Endothelial cell (in vitro differentiated cells): ENCODE measurements around the gene ERC2. TPM values are rescaled to one million over a fixed set of nuclear protein-coding genes. Genes with fewer than 3 reads are reported as not detected.

Experiments used
- DNase-seq: peaks from one replicate; pipeline ENCODE4 v3.0.0; 2021; ENCODE audit warnings: low spot score
- H3K27ac Mint-ChIP-seq: one replicate; pipeline ENCODE4 v1.8.0; 2021; ENCODE audit warnings: mixed read lengths, inconsistent platforms; ENCODE audit not compliant: unreplicated experiment
- H3K27me3 Mint-ChIP-seq: one replicate; pipeline ENCODE4 v1.8.0; 2021; ENCODE audit warnings: mild to moderate bottlenecking, moderate library complexity, mixed read lengths, inconsistent platforms; ENCODE audit not compliant: unreplicated experiment
- H3K36me3 Mint-ChIP-seq: one replicate; pipeline ENCODE4 v1.8.0; 2021; ENCODE audit warnings: mild to moderate bottlenecking, low read depth, mixed read lengths, inconsistent platforms; ENCODE audit not compliant: unreplicated experiment
- H3K4me1 Mint-ChIP-seq: one replicate; pipeline ENCODE4 v1.8.0; 2021; ENCODE audit warnings: mild to moderate bottlenecking, mixed read lengths, inconsistent platforms; ENCODE audit not compliant: unreplicated experiment
- H3K4me3 Mint-ChIP-seq: one replicate; pipeline ENCODE4 v1.8.0; 2021; ENCODE audit warnings: mild to moderate bottlenecking, mixed read lengths, inconsistent platforms; ENCODE audit not compliant: unreplicated experiment
- H3K9me3 Mint-ChIP-seq: one replicate; pipeline ENCODE4 v1.8.0; 2021; ENCODE audit warnings: mixed read lengths, inconsistent platforms; ENCODE audit not compliant: unreplicated experiment
- CTCF ChIP-seq: fragments of 200-600 bp; sonication (generic); IDR thresholded peaks from one replicate; pipeline ENCODE4 v1.5.0; 2021; ENCODE audit warnings: antibody characterized with exemption; ENCODE audit not compliant: unreplicated experiment
- total RNA-seq: library from RNA; stranded (reverse); fragmentation: NEBNext Ultra II Directional; extraction: Animal tissue kit (Norgen Biotek cat#: 25700); gene quantifications from one replicate; pipeline ENCODE4 v1.2.1, GENCODE V29; 2021; ENCODE audit not compliant: unreplicated experiment

The ERC2 gene
- total RNA-seq, 1 donor from 2014 or later, result 20.5 TPM

- Mint-ChIP-seq H3K27ac (no peak overlapping the region), H3K27me3 (no peaks in the 10 kb centered on the region), H3K9me3 (no peaks in the 10 kb centered on the region), H3K4me1 (no peaks in the 10 kb centered on the region), H3K36me3 (no peaks in the 10 kb centered on the region), H3K4me3 (no peak overlapping the region)
- DNase-seq, result no peak
- no peak for TF ChIP-seq CTCF
Measured at GRCh38 chr3:55698831-55699230, 769.4 kb downstream of the ERC2 start.

GRCh38 chr3:55697177-55697865 is 770.9 kb downstream of the ERC2 start:
- no peak for DNase-seq
- H3K9me3 Mint-ChIP-seq, result no peaks in the 10 kb centered on the region
- H3K4me1 Mint-ChIP-seq, result no peaks in the 10 kb centered on the region

GRCh38 chr3:55692957-55693558 is 775.2 kb downstream of the ERC2 start:
- no peaks in the 10 kb centered on the region for H3K36me3 Mint-ChIP-seq
- H3K9me3 Mint-ChIP-seq, result no peaks in the 10 kb centered on the region
- no peak overlapping the region for H3K4me3 Mint-ChIP-seq
- H3K4me1 Mint-ChIP-seq, result peaks cover 18% of the 10 kb centered on the region
- H3K27me3 Mint-ChIP-seq, result no peaks in the 10 kb centered on the region
- no peak overlapping the region for H3K27ac Mint-ChIP-seq
- TF ChIP-seq CTCF, result no peak
- DNase-seq, result no peak

More at GRCh38 chr3:55697177-55697865, 770.9 kb downstream of the ERC2 start:
- Mint-ChIP-seq H3K4me3 (no peak overlapping the region), H3K27me3 (no peaks in the 10 kb centered on the region), H3K27ac (no peak overlapping the region), H3K36me3 (no peaks in the 10 kb centered on the region)
- no peak for TF ChIP-seq CTCF

DNA sequence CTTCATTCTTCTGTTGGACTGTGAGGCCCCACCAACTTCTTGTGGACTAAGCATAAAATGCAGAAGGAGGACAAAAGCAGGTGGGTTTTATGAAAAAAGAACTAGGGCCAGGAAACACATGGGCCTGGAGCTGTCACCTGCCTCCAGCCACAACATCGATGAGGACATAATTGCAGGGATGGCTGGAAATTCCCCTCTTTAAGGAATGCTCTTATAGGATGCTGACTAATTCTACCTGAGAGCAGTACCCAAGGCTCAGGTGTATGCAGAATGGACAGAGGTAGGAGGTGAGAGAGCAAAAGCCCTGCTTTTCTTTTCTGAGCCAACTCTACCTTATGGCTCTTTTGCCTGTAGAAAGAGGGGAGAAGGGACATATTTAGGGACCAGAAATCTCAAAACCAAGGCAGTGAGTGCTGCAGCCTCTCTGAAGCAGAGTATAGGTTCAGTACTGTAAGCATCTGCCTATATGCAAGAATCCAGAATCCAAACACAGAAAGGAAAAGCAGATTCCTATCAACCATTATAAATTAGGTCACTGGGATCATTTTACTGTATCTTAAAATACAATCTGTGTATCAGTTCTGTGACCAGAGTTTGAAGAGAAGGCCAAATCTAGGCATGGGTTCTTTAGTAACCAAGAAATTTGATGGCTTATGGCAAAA is 775.8 kb downstream of the ERC2 start:
- no peaks in the 10 kb centered on the region for H3K27me3 Mint-ChIP-seq
- DNase-seq, result no peak
- H3K4me3 Mint-ChIP-seq, result no peak overlapping the region
- H3K4me1 Mint-ChIP-seq, result peaks cover 22% of the 10 kb centered on the region
- no peaks in the 10 kb centered on the region for H3K36me3 Mint-ChIP-seq
- H3K27ac Mint-ChIP-seq, result no peak overlapping the region
- no peak for TF ChIP-seq CTCF
- H3K9me3 Mint-ChIP-seq, result no peaks in the 10 kb centered on the region

DNA sequence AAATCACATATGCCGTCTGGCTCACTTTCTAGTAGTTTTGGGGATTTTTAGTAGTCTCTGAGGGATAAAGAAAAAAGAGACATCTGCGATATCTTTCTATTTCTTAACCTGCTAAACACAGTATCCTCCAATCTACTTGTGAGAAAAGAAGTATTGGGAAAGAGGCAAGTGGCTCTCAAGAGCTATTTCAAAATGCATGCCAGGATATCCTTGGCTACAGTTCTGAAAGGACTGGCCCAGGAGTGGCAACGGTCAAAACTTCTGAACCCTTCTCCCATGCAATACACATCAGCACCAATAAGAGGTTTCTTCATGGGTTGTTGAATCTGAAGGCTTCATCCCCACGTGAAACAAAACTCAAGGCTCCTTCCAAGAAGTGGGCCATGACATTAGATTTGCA is 777.1 kb downstream of the ERC2 start:
- no peak for DNase-seq
- Mint-ChIP-seq H3K9me3 (no peaks in the 10 kb centered on the region), H3K27ac (no peak overlapping the region), H3K4me1 (peaks cover 26% of the 10 kb centered on the region), H3K27me3 (no peaks in the 10 kb centered on the region), H3K4me3 (no peak overlapping the region), H3K36me3 (no peaks in the 10 kb centered on the region)
- no peak for TF ChIP-seq CTCF
